Left lung (tissue), 10 donors: Measurements from ENCODE around the gene RPL7A. TPM values are rescaled to one million over a fixed set of nuclear protein-coding genes. Genes with fewer than 3 reads are reported as not detected.

ENCODE experiments used
- ATAC-seq: fragments of 200-7000 bp; cut with Tn5 transposase; one replicate; pipeline ENCODE4 v1.9.1; 2020; ENCODE audit warnings: moderate library complexity
- DNase-seq, 4 donors: peaks; one replicate each; pipeline ENCODE4 v3.0.0-alpha.2; 2013 to 2020
- H3K27ac ChIP-seq, 2 donors: fragments of 200-600 bp; sonication (generic) in 1 of 2; one replicate each; pipeline versions ENCODE4 v1.5.0 to v1.8.0; 2020 to 2021
- H3K27me3 ChIP-seq, 2 donors: fragments of 200-600 bp; sonication (generic) in 1 of 2; one replicate each; pipeline versions ENCODE4 v1.5.0 to v1.8.0; 2020 to 2021
- H3K36me3 ChIP-seq, 2 donors: fragments of 200-600 bp; sonication (generic) in 1 of 2; one replicate each; pipeline versions ENCODE4 v1.5.0 to v1.8.0; 2020 to 2021
- H3K4me1 ChIP-seq, 2 donors: fragments of 200-600 bp; one replicate each; pipeline ENCODE4 v1.8.0; 2021
- H3K4me3 ChIP-seq, 2 donors: fragments of 200-600 bp; sonication (generic) in 1 of 2; one replicate each; pipeline versions ENCODE4 v1.5.0 to v1.8.0; 2020 to 2021; ENCODE audit warnings: mild to moderate bottlenecking in 1 of 2
- H3K9me3 ChIP-seq, 2 donors: fragments of 200-600 bp; sonication (generic) in 1 of 2; one replicate each; pipeline versions ENCODE4 v1.5.0 to v1.8.0; 2020 to 2021
- CTCF ChIP-seq, 2 donors: fragments of 200-600 bp; sonication (generic) in 1 of 2; IDR thresholded peaks; one replicate each; pipeline versions ENCODE4 v1.5.0 to v1.8.0; 2021; ENCODE audit warnings: antibody characterized with exemption in 2 of 2
- intact Hi-C, 2 donors: fragments of 100-400 bp; cut with DNase I; formaldehyde crosslinking; loops; one replicate each; pipeline versions ENCODE4 v1.11.2 to v1.14.2; 2022
- polyA plus RNA-seq, 6 donors: library from polyadenylated mRNA; unstranded; fragments of 120-200 nt; gene quantifications; one replicate each; pipeline ENCODE4 v1.2.1, GENCODE V29; 2013; ENCODE audit not compliant: insufficient read length in 6 of 6
- total RNA-seq, 2 donors: library from RNA; stranded (reverse); fragmentation: NEBNext Ultra II Directional; extraction: Animal tissue kit (Norgen Biotek cat#: 25700); gene quantifications; one replicate each; pipeline ENCODE4 v1.2.1, GENCODE V29; 2021
- donor health status: DM: no; HTN: yes; CAD: no.
- donor health status: DM: no; HTN: no; CAD: no.

RPL7A gene
- total and polyA plus RNA-seq, 8 donors = 1,624 to 3,322 (median 3,094) TPM

DNA sequence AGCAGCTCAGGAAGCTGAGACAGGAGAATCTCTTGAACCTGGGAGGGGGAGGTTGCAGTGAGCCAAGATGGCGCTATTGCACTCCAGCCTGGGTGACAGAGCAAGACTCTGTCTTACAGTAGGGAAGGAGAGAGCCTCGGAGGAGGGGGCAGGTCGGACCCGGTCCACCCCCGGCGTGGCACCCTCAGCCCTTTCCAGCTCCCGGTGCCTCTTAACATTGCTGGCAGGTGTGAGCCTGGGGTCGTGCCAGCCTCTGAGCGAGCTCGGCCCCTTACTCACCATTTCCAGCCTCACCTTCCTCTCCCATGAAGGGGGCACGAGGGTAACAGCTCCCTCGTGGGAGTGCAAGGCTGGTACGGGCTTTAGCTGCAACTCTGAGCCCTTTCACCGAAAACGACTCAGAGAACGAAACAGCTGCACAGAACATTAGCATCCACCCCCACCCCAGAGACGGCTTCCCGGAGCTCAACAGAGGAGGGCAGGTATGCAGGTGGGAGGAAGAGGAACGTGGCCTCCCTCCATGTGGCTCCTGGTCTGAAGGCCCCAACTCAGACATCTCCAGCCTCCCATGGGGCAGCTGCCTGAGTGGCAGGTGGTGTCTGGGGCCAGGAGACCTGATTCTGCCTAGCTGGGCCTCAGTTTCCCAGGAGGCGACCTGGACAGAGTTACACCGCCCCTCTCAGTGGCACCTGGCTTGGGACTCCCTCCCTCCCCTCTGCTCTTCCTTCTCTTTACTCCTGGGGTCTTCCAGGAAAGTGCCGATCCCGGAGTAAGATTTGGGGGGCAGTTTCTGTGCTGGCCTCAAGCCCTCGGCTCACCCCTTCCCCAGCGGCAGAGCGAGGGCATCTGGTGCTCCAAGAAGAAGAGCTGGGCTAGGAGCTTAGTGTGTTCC, 44.5 kb upstream of the RPL7A start:
- no peaks in the 10 kb centered on the region for H3K36me3 ChIP-seq
- peaks cover 0 to 26% of the 10 kb centered on the region in 2 donors for H3K27me3 ChIP-seq
- no peaks in the 10 kb centered on the region for H3K4me1 ChIP-seq
- no peak overlapping the region for H3K27ac ChIP-seq
- H3K4me3 ChIP-seq = no peak overlapping the region
- TF ChIP-seq CTCF (IDR thresholded peaks at IDR 0.05) = no peak
- intact Hi-C loops = no loop called here
- DNase-seq = peak in 1 of 4 donors; percentile 68
- no peaks in the 10 kb centered on the region for H3K9me3 ChIP-seq
- ATAC-seq = no peak

DNA sequence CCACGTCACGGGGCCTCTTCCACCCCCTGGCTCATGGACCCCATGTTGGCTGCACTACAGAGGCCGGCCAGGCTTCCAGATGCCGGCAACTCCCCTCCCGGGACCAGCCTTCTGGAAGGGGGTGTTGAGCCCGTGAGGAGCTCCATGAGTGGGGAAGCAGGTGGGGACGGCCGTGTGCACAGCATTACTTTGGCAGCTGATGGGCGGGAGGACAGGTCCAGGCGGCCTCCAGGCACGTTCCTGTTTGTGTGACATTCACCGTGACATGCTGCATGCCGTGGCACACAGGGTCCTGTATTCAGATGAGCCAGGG, 43.9 kb upstream of the RPL7A start:
- no peak overlapping the region for H3K4me3 ChIP-seq
- H3K36me3 ChIP-seq = no peaks in the 10 kb centered on the region
- peaks cover 0 to 26% of the 10 kb centered on the region in 2 donors for H3K27me3 ChIP-seq
- no peak for TF ChIP-seq CTCF (IDR thresholded peaks at IDR 0.05)
- intact Hi-C loops = no loop called here
- ATAC-seq = no peak
- H3K4me1 ChIP-seq = no peaks in the 10 kb centered on the region
- no peak overlapping the region for H3K27ac ChIP-seq
- H3K9me3 ChIP-seq = no peaks in the 10 kb centered on the region
- no peak for DNase-seq

- no peaks in the 10 kb centered on the region for H3K36me3 ChIP-seq
- no peak overlapping the region for H3K27ac ChIP-seq
- H3K4me3 ChIP-seq = no peak overlapping the region
- DNase-seq (peak in 1 of 4 donors; percentile 65), ATAC-seq (no peak)
- H3K4me1 ChIP-seq = no peaks in the 10 kb centered on the region
- H3K27me3 ChIP-seq = peaks cover 0 to 31% of the 10 kb centered on the region in 2 donors
- no peak for TF ChIP-seq CTCF (IDR thresholded peaks at IDR 0.05)
- intact Hi-C loops = no loop called here
- no peaks in the 10 kb centered on the region for H3K9me3 ChIP-seq
Observed at GRCh38 chr9:133304477-133305377, 43.3 kb upstream of the RPL7A start.

GRCh38 chr9:133305731-133306130, 42.3 kb upstream of the RPL7A start:
- Histone ChIP-seq H3K36me3 (no peaks in the 10 kb centered on the region), H3K4me3 (no peak overlapping the region), H3K27ac (no peak overlapping the region), H3K4me1 (no peaks in the 10 kb centered on the region), H3K9me3 (no peaks in the 10 kb centered on the region), H3K27me3 (peaks cover 0 to 29% of the 10 kb centered on the region in 2 donors)
- TF ChIP-seq CTCF (IDR thresholded peaks at IDR 0.05) = no peak
- intact Hi-C loops = no loop called here
- DNase-seq (no peak), ATAC-seq (no peak)
